K562 (cell line): Measurements from ENCODE around the gene ABT1. TPM values are rescaled to one million over a fixed set of nuclear protein-coding genes. Genes with fewer than 3 reads are reported as not detected.

Experiments
- ADNP ChIP-seq: fragments of 200-800 bp; sonication (Bioruptor generic); IDR thresholded peaks from 2 replicates; pipeline ENCODE4 v1.6.1; 2016; ENCODE audit warnings: missing genetic modification characterization, missing compliant biosample characterization
- CC2D1A ChIP-seq: fragments of 450-650 bp; IDR thresholded peaks from 2 replicates; pipeline ENCODE4 v1.6.1; 2017; ENCODE audit warnings: mild to moderate bottlenecking
- CEBPG ChIP-seq, 3 experiments: fragments of 200-800 bp in 1 of 3; sonication (Bioruptor generic) in 1 of 3; sonication (generic) in 1 of 3; formaldehyde crosslinking in 1 of 3; IDR thresholded peaks in 2 of 3; conservative IDR thresholded peaks in 1 of 3; 2 replicates each; pipeline versions ENCODE4 v1.6.1 to v1.8.0; 2016 to 2022; ENCODE audit warnings: missing compliant biosample characterization in 2 of 3, missing genetic modification characterization in 2 of 3, mild to moderate bottlenecking in 1 of 3, missing genetic modification reagents in 1 of 3
- CHCHD3 ChIP-seq: fragments of 250-450 bp; sonication (Bioruptor Pico); IDR thresholded peaks from 2 replicates; pipeline ENCODE4 v2.1.2; 2022; ENCODE audit warnings: mild to moderate bottlenecking
- EP300 ChIP-seq: IDR thresholded peaks from 2 replicates; pipeline ENCODE4 v1.6.1; 2012; ENCODE audit warnings: low read length, improper control_type of control experiment
- HNRNPH1 ChIP-seq: fragments of 200-400 bp; formaldehyde crosslinking; optimal IDR thresholded peaks from 2 replicates; pipeline ENCODE3; 2017; ENCODE audit warnings: low read depth, mild to moderate bottlenecking, low read length, moderate library complexity
- KDM1A ChIP-seq, 2 experiments: fragments of 450-650 bp; IDR thresholded peaks; 2 replicates each; pipeline ENCODE4 v1.6.1; 2016; ENCODE audit warnings: mild to moderate bottlenecking in 2 of 2
- KLF6 ChIP-seq: fragments of 250-450 bp; sonication (Bioruptor Pico); IDR thresholded peaks from 2 replicates; pipeline ENCODE4 v1.4.0; 2020; ENCODE audit warnings: mild to moderate bottlenecking, moderate library complexity, borderline replicate concordance
- MNT ChIP-seq, 2 experiments: fragments of 450-650 bp; conservative IDR thresholded peaks; 2 replicates each; pipeline ENCODE4 v1.6.1; 2017; ENCODE audit warnings: mild to moderate bottlenecking in 2 of 2, moderate library complexity in 2 of 2
- NFATC3 ChIP-seq: fragments of 450-650 bp; IDR thresholded peaks from 2 replicates; pipeline ENCODE4 v1.6.1; 2017; ENCODE audit warnings: mild to moderate bottlenecking
- NFE2 ChIP-seq: IDR thresholded peaks from 2 replicates; pipeline ENCODE4 v1.6.1; 2014; ENCODE audit warnings: antibody characterized with exemption, low read depth
- NR1H2 ChIP-seq: sonication (generic); formaldehyde crosslinking; IDR thresholded peaks from 2 replicates; pipeline ENCODE4 v1.4.0; 2020; ENCODE audit warnings: mild to moderate bottlenecking, missing genetic modification reagents
- POLR2AphosphoS5 ChIP-seq: IDR thresholded peaks from 2 replicates; pipeline ENCODE4 v1.6.1; 2011; ENCODE audit warnings: mild to moderate bottlenecking, low read depth, low read length, moderate library complexity; ENCODE audit not compliant: control insufficient read depth, insufficient read depth
- PREB ChIP-seq: sonication (generic); formaldehyde crosslinking; IDR thresholded peaks from 2 replicates; pipeline ENCODE4 v1.8.1; 2023; ENCODE audit warnings: mild to moderate bottlenecking, missing genetic modification reagents
- SAP30 ChIP-seq: fragments of 200-600 bp; sonication (generic); IDR thresholded peaks from 2 replicates; pipeline ENCODE4 v1.6.1; 2012; ENCODE audit warnings: borderline replicate concordance, low read depth, mild to moderate bottlenecking, moderate library complexity, low read length, control low read depth, inconsistent platforms; ENCODE audit not compliant: insufficient read depth, poor library complexity, severe bottlenecking
- SMAD1 ChIP-seq: fragments of 150-350 bp; IDR thresholded peaks from 2 replicates; pipeline ENCODE4 v1.6.1; 2014; ENCODE audit warnings: low read length, low read depth; ENCODE audit not compliant: partially characterized antibody
- TGIF2 ChIP-seq: sonication (generic); formaldehyde crosslinking; IDR thresholded peaks from 2 replicates; pipeline ENCODE4 v1.8.1; 2022; ENCODE audit warnings: mild to moderate bottlenecking, missing genetic modification reagents, moderate library complexity
- TSC22D4 ChIP-seq: fragments of 450-650 bp; IDR thresholded peaks from 2 replicates; pipeline ENCODE4 v1.6.1; 2016; ENCODE audit warnings: missing genetic modification characterization, missing biosample characterization, control low read depth
- ZNF23 ChIP-seq: fragments of 250-450 bp; sonication (Bioruptor Pico); IDR thresholded peaks from 2 replicates; pipeline ENCODE4 v1.4.0; 2020; ENCODE audit warnings: mild to moderate bottlenecking
- ZNF24 ChIP-seq: fragments of 450-650 bp; IDR thresholded peaks from 2 replicates; pipeline ENCODE4 v1.6.1; 2016
- ZNF507 ChIP-seq: conservative IDR thresholded peaks from 2 replicates; pipeline ENCODE4 v1.6.1; 2017; ENCODE audit warnings: missing genetic modification characterization, missing compliant biosample characterization
- ZNF511 ChIP-seq: sonication (generic); formaldehyde crosslinking; IDR thresholded peaks from 2 replicates; pipeline ENCODE4 v1.8.0; 2022; ENCODE audit warnings: mild to moderate bottlenecking, missing genetic modification reagents
- ZNF668 ChIP-seq: fragments of 250-450 bp; sonication (Bioruptor Pico); IDR thresholded peaks from 2 replicates; pipeline ENCODE4 v1.8.0; 2022; ENCODE audit warnings: mild to moderate bottlenecking, inconsistent platforms
- ZNF766 ChIP-seq: fragments of 200-800 bp; sonication (Bioruptor generic); conservative IDR thresholded peaks from 2 replicates; pipeline ENCODE4 v1.6.1; 2016; ENCODE audit warnings: missing genetic modification characterization, missing compliant biosample characterization
- polyA plus RNA-seq, 8 experiments: library from polyadenylated mRNA; depleted of rRNA in 4 of 8; stranded (reverse) in 5 of 8; unstranded in 3 of 8; fragments of >200 nt; fragmentation: Nextera tagmentation in 2 of 8; fragmentation: Illumina TruSeq in 1 of 8; extraction: Ambion mirVana in 2 of 8; extraction: Trizol in 1 of 8; gene quantifications; 2 replicates each; pipeline versions ENCODE4 v1.2.1 to v1.2.3, GENCODE V29; 2011 to 2014; ENCODE audit warnings: inconsistent platforms in 1 of 8, missing spikeins in 1 of 8
- total RNA-seq, 7 experiments: library from RNA; depleted of rRNA in 6 of 7; stranded (reverse); fragments of >200 nt in 6 of 7; fragmentation: Illumina TruSeq in 2 of 7; extraction: Trizol in 2 of 7; gene quantifications; 2 replicates each; pipeline versions ENCODE4 v1.2.1 to v1.2.3, GENCODE V29; 2011 to 2021; ENCODE audit warnings: low replicate concordance in 1 of 7

ABT1 gene
- total and polyA plus RNA-seq, 9 of the 15 experiments (the other 6 are each of a cell fraction or from before 2014, with no cell fraction given) = 8.8 to 52.7 (median 40.7) TPM

- TF ChIP-seq SAP30 = no peak
- TF ChIP-seq ZNF766 (CRISPR knock-in tag) = no peak
- no peak for TF ChIP-seq TGIF2 (CRISPR knock-in tag)
- TF ChIP-seq NFE2 = 0 out of 2 replicates have a peak, but pooled peaks have one; percentile 27
- TF ChIP-seq ZNF507 (tag) = no peak
- no peak for TF ChIP-seq SMAD1
- TF ChIP-seq KDM1A (IDR thresholded peaks at IDR 0.05) = peak in 1 of 2 experiments; percentile 61; a peak in 1 of 4 replicates
- no peak for TF ChIP-seq ZNF23 (CRISPR knock-in tag)
- TF ChIP-seq NFATC3 = no peak; the same call in 1 of the 2 replicates
- no peak for TF ChIP-seq CHCHD3 (CRISPR knock-in tag)
- TF ChIP-seq ZNF511 (CRISPR knock-in tag) = no peak
- TF ChIP-seq CC2D1A = no peak
- peak; percentile 73 to 84 for TF ChIP-seq MNT (conservative IDR thresholded peaks at IDR 0.05)
- no peak for TF ChIP-seq HNRNPH1
- TF ChIP-seq TSC22D4 (tag) = no peak
- TF ChIP-seq EP300 = 0 out of 2 replicates have a peak, but pooled peaks have one; percentile 57
- TF ChIP-seq KLF6 (CRISPR knock-in tag) = peak; percentile 6; the same call in 1 of the 2 replicates
- TF ChIP-seq PREB (CRISPR knock-in tag) = 0 out of 2 replicates have a peak, but pooled peaks have one; percentile 46
- TF ChIP-seq ADNP (tag) = peak; percentile 93
- TF ChIP-seq ZNF668 (CRISPR knock-in tag) = no peak
- no peak for TF ChIP-seq ZNF24
- TF ChIP-seq NR1H2 = no peak
- no peak for TF ChIP-seq POLR2AphosphoS5
- TF ChIP-seq CEBPG (CRISPR knock-in tag; IDR thresholded peaks at IDR 0.05) = peak; percentile 52; the same call in 1 of the 2 replicates
- TF ChIP-seq CEBPG (tag; conservative IDR thresholded peaks at IDR 0.05 in 1 of 2, IDR thresholded peaks at IDR 0.05 in 1 of 2) = peak; percentile 64 to 74
These were observed 1.8 kb upstream of the ABT1 start (continued) for GRCh38 chr6:26594730-26595632.
